D721Med (cell line): ENCODE measurements around the gene NARS2.
"Not testable (repeated sequence)": the region's sequence is repeated elsewhere in the genome, so short reads cannot be mapped to it uniquely, and the experiment has no call there.

Experiments used
- DNase-seq: peaks from one replicate; pipeline ENCODE4 v3.0.0; 2011; ENCODE audit warnings: low spot score; ENCODE audit not compliant: insufficient read length
- FAIRE-seq: peaks from 2 replicates; lab custom pipeline; 2011; peaks lifted over from hg19 to GRCh38; lab: Jason Lieb, UNC
- TF ChIP-seq, protein P1 (sequence below): IDR thresholded peaks from 2 replicates; pipeline ENCODE4 v1.5.1; 2012; ENCODE audit warnings: mild to moderate bottlenecking, control low read depth; ENCODE audit not compliant: insufficient read depth; ENCODE audit errors: missing control alignments

NARS2 gene, protein sequence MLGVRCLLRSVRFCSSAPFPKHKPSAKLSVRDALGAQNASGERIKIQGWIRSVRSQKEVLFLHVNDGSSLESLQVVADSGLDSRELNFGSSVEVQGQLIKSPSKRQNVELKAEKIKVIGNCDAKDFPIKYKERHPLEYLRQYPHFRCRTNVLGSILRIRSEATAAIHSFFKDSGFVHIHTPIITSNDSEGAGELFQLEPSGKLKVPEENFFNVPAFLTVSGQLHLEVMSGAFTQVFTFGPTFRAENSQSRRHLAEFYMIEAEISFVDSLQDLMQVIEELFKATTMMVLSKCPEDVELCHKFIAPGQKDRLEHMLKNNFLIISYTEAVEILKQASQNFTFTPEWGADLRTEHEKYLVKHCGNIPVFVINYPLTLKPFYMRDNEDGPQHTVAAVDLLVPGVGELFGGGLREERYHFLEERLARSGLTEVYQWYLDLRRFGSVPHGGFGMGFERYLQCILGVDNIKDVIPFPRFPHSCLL

DNA sequence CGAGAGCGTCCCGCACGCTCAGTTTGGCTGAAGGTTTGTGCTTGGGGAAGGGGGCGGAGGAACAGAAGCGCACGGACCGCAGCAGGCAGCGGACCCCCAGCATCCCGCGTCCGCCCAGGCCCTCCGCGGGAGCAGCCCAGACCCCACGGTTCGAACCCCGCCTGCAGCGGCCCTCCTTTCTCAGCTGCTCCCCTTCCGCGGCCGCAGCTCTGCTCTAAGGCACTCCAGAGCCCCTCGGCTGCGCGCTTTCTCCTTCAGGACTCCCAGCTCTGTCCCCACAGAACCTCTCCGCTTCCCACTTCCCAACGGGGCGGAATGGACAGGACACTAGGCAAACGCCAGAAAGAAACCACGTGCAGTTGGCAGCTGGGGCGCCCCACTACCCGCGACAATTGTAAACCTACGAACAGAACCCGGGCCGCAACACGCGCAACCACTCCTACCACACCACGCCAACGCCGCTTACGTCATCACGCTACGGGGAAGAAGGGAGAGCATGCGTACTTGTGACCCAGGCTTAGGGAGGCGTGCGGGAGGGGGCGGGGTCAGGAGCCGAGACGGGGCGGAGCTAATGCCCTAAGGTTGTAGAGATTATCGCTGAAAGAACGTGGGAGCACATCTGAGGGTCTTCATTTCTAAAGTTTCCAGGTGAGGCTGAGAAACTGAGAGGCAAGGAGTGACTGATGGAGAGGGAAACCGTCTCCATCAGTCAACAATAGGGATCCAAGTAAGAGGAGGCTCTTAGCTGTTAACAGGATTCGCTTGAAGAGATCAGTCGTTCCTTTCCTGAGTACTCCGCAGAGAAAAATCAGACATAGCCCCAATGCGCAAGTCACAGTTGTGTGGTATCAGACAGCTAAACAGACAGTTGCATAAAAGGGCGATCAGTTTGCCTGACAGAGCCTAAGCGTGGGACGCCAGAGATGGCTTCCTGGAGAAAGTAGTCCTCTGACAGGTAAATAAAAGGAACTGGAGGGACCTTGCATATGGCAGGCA is at the start of gene NARS2:
Gene NARS2 (minus strand): TSS at position 479 of the 996 bp plus-strand sequence. CDS start 376 bp downstream, at position 103.
- TF ChIP-seq, protein P1, sequence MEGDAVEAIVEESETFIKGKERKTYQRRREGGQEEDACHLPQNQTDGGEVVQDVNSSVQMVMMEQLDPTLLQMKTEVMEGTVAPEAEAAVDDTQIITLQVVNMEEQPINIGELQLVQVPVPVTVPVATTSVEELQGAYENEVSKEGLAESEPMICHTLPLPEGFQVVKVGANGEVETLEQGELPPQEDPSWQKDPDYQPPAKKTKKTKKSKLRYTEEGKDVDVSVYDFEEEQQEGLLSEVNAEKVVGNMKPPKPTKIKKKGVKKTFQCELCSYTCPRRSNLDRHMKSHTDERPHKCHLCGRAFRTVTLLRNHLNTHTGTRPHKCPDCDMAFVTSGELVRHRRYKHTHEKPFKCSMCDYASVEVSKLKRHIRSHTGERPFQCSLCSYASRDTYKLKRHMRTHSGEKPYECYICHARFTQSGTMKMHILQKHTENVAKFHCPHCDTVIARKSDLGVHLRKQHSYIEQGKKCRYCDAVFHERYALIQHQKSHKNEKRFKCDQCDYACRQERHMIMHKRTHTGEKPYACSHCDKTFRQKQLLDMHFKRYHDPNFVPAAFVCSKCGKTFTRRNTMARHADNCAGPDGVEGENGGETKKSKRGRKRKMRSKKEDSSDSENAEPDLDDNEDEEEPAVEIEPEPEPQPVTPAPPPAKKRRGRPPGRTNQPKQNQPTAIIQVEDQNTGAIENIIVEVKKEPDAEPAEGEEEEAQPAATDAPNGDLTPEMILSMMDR = no peak
- no peak for FAIRE-seq

DNA sequence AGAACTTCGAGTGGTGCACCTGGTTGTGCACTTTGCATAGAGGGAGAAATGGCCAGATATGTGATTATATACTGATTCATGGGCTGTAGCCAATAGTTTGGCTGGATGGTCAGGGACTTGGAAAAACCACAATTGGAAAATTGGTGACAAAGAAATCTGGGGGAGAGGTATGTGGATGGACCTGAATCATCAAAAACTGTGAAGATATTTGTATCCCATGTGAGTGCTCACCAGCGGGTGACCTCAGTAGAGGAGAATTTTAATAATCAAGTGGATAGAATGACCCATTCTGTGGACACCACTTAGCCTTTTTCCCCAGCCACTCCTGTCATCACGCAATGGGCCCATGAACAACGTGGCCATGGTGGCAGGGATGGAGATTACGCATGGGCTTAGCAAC is 48.0 kb upstream of the NARS2 start:
- TF ChIP-seq, protein P1 = no peak
- no peak for DNase-seq
- FAIRE-seq = no peak

More for the DNA sequence above, at the start of gene NARS2:
- DNase-seq = peak; percentile 45

DNA sequence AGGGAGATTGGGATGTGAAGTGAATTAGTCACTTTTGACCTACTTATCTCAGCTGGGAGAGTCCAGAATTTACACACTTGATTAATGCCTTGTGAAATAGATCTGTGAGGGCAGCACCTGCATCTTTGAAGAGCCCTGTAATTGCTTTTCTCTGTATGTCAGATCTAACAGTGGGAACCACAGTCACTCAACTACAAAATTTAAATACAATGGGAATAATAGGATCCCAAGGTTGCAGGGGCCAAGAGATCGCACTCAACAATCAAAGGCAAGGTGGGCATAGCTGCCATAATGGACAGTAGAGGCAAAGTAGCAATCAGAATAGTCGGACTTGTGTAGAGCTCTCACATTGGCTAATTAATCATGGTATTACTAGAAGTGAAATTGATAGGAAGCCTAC is 45.5 kb upstream of the NARS2 start:
- FAIRE-seq = no peak
- TF ChIP-seq, protein P1 = no peak
- DNase-seq = no peak

DNA sequence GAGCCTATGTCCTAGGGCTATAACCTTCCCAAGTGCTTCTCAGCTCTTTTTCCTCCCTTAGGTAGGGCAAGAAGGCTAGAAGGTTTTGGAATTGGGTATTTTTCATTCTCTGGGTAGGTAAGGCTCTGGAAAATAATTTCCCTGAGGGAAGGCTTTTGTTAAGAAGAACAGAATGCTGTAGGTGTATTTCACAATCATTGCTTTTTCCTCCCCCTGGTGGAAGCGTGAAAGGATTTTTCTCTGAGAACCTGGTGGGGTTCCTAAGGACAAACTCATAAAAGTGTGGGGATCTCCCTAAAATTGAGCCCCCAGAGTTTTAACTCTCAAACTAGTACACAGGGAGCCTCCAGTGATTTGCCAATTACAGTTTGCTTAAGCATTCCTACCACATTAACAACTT is 41.1 kb upstream of the NARS2 start:
- DNase-seq (no peak), FAIRE-seq (no peak)
- TF ChIP-seq, protein P1 = no peak

DNA sequence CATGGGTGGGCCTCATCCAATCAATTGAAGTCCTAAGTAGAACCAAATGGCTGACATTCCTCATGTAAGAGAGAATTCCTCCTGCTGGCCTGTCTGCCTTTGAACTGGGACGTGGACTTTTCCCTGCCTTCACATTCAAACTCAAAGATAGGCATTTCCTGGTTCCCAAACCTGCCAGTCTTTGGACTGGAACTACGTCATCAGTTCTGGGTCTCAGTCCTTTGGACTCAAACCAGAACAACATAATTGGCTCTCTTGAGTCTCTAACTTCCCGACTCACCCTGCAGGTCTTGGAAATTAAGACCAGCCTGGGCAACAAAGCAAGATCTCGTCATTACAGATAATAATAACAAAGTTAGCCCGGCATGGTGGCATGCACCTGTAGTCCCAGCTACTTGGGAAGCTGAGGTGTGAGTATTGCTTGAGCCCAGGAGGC is 38.7 kb upstream of the NARS2 start:
- FAIRE-seq (no peak), DNase-seq (no peak)
- TF ChIP-seq, protein P1 = no peak

DNA sequence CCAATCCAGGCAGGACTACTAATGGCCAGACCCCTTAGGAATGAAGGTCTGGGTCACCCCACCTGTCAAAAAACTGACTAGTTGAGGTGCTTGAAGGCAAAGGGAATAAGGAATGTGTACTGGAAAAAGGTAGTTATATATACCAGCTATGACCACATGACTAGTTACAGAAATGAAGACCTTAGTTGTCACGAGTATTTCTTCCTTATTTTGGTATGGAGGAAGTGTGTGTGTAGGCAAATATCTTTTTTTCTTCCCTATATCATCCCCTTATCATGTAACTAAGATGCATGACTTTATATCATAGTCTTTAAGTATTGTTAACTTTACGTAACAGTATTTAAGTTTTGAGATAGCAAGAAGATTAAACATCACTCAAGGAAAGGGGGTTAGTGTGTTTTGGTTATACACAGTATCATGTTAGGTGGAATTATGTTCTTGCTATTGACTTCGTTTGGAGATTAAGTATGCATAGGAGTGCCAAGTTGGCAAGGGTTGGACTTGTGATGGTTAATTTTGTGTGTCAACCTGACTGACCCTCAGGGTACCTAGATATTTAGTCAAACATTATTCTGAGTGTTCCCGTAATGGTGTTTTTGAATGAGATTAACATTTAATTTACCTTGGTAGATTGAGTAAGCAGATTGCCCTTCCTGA is 38.2 kb upstream of the NARS2 start:
- no peak for FAIRE-seq
- TF ChIP-seq, protein P1 = no peak
- no peak for DNase-seq

DNA sequence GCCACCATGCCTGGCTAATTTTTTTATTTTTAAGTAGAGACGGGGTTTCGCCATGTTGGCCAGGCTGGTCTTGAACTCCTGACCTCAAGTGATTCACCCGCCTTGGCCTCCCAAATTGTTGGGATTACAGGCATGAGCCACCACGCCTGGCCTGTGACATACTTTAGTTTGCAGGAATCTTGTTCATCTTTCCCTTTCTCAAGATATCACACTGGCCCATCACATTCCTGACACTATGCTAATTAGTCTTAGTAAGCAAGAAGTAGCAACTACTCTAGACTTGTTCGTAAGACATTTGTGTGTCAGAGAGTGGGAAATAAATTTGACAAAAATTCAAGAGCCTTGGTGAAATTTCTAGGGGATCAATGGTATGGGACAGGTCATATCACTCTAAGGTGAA is 34.7 kb upstream of the NARS2 start:
- not testable (repeated sequence) for FAIRE-seq, DNase-seq
